GM23338 (cell line): ENCODE data around the gene GCAT. TPM values are rescaled to one million over a fixed set of nuclear protein-coding genes. Genes with fewer than 3 reads are reported as not detected.

ENCODE experiments used
- ATAC-seq: fragments of 200-7000 bp; cut with Tn5 transposase; 3 replicates; pipeline ENCODE4 v1.9.1; 2020
- DNase-seq: peaks from one replicate; pipeline ENCODE4 v3.0.0-alpha.2; 2015; ENCODE audit warnings: low spot score
- H2AFZ ChIP-seq: fragments of 200-600 bp; sonication (generic); 2 replicates; pipeline ENCODE4 v1.8.0; 2016; ENCODE audit warnings: antibody characterized with exemption, mild to moderate bottlenecking, moderate library complexity
- H3F3A ChIP-seq: fragments of 200-600 bp; sonication (generic); replicated peaks from 2 replicates; pipeline ENCODE4 v1.8.0; 2017; ENCODE audit warnings: antibody characterized with exemption, mixed run types, low read depth
- H3K27ac ChIP-seq: fragments of 200-600 bp; sonication (generic); 2 replicates; pipeline ENCODE4 v1.6.1; 2016; ENCODE audit warnings: low read depth
- H3K27me3 ChIP-seq: fragments of 200-600 bp; sonication (generic); 2 replicates; pipeline ENCODE4 v1.8.0; 2016; ENCODE audit warnings: mild to moderate bottlenecking, mixed run types, moderate library complexity; ENCODE audit not compliant: insufficient read depth
- H3K36me3 ChIP-seq: fragments of 200-600 bp; sonication (generic); 2 replicates; pipeline ENCODE4 v1.8.0; 2016; ENCODE audit warnings: mild to moderate bottlenecking; ENCODE audit not compliant: insufficient read depth
- H3K4me1 ChIP-seq: fragments of 200-600 bp; sonication (generic); 2 replicates; pipeline ENCODE4 v1.8.0; 2016; ENCODE audit warnings: mild to moderate bottlenecking, moderate library complexity; ENCODE audit not compliant: insufficient read depth
- H3K4me2 ChIP-seq: fragments of 200-600 bp; sonication (generic); 2 replicates; pipeline ENCODE4 v1.7.1; 2017; ENCODE audit warnings: mixed run types
- H3K4me3 ChIP-seq: fragments of 200-600 bp; sonication (generic); 2 replicates; pipeline ENCODE4 v1.6.1; 2016; ENCODE audit warnings: mixed run types
- H3K79me2 ChIP-seq: fragments of 200-600 bp; sonication (generic); replicated peaks from 2 replicates; pipeline ENCODE4 v1.8.0; 2017; ENCODE audit warnings: mild to moderate bottlenecking; ENCODE audit not compliant: insufficient read depth
- H3K9me2 ChIP-seq: fragments of 200-600 bp; sonication (generic); 2 replicates; pipeline ENCODE4 v1.8.0; 2017; ENCODE audit not compliant: insufficient read depth
- H4K20me1 ChIP-seq: fragments of 200-600 bp; sonication (generic); replicated peaks from 2 replicates; pipeline ENCODE4 v1.8.0; 2017; ENCODE audit warnings: mild to moderate bottlenecking; ENCODE audit not compliant: insufficient read depth
- H3K27ac Mint-ChIP-seq: 2 replicates; pipeline ENCODE4 v1.8.0; 2020; ENCODE audit warnings: inconsistent platforms, mild to moderate bottlenecking, moderate library complexity, mixed read lengths
- H3K27me3 Mint-ChIP-seq: 3 replicates; pipeline ENCODE4 v1.8.0; 2022; ENCODE audit warnings: low read depth, mild to moderate bottlenecking, moderate library complexity, mixed read lengths, inconsistent platforms; ENCODE audit not compliant: insufficient read depth, poor library complexity
- H3K36me3 Mint-ChIP-seq: 3 replicates; pipeline ENCODE4 v1.8.0; 2021; ENCODE audit warnings: low read depth, mild to moderate bottlenecking, inconsistent platforms, moderate library complexity, mixed read lengths
- H3K4me1 Mint-ChIP-seq: 3 replicates; pipeline ENCODE4 v1.8.0; 2020; ENCODE audit warnings: mild to moderate bottlenecking, inconsistent platforms, mixed read lengths
- H3K4me3 Mint-ChIP-seq: 3 replicates; pipeline ENCODE4 v1.8.0; 2021; ENCODE audit warnings: moderate library complexity, mild to moderate bottlenecking, inconsistent platforms, mixed read lengths
- H3K9me3 Mint-ChIP-seq: 3 replicates; pipeline ENCODE4 v1.8.0; 2020; ENCODE audit warnings: moderate library complexity, mild to moderate bottlenecking, inconsistent platforms, mixed read lengths
- ETS1 ChIP-seq: IDR thresholded peaks from 2 replicates; pipeline ENCODE4 v1.6.1; 2016; ENCODE audit warnings: antibody characterized with exemption
- EZH2 ChIP-seq: fragments of 200-600 bp; sonication (generic); IDR thresholded peaks from one replicate; pipeline ENCODE4 v1.8.0; 2017; ENCODE audit warnings: antibody characterized with exemption, mild to moderate bottlenecking, low read depth; ENCODE audit not compliant: unreplicated experiment
- EZH2phosphoT487 ChIP-seq: fragments of 200-600 bp; sonication (generic); IDR thresholded peaks from one replicate; pipeline ENCODE4 v1.8.1; 2018; ENCODE audit warnings: antibody characterized with exemption; ENCODE audit not compliant: unreplicated experiment
- JUNB ChIP-seq: IDR thresholded peaks from one replicate; pipeline ENCODE4 v1.6.1; 2016; ENCODE audit warnings: antibody characterized with exemption; ENCODE audit not compliant: unreplicated experiment
- NANOG ChIP-seq: IDR thresholded peaks from 2 replicates; pipeline ENCODE4 v1.6.1; 2016; ENCODE audit warnings: antibody characterized with exemption, borderline replicate concordance
- REST ChIP-seq: IDR thresholded peaks from one replicate; pipeline ENCODE4 v1.6.1; 2018; ENCODE audit warnings: antibody characterized with exemption; ENCODE audit not compliant: unreplicated experiment
- ZNF331 ChIP-seq: fragments of 250-450 bp; sonication (Bioruptor Pico); IDR thresholded peaks from 2 replicates; pipeline ENCODE4 v1.5.0; 2020; ENCODE audit warnings: low read depth, mild to moderate bottlenecking, moderate library complexity
- polyA plus RNA-seq: library from polyadenylated mRNA; unstranded; fragments of >200 nt; fragmentation: Nextera tagmentation; extraction: Ambion mirVana; gene quantifications from 2 replicates; pipeline ENCODE4 v1.2.1, GENCODE V29; 2016
- total RNA-seq: library from RNA; depleted of rRNA; stranded (reverse); fragments of >200 nt; shearing (Covaris generic); gene quantifications from 2 replicates; pipeline ENCODE4 v1.2.3, GENCODE V29; 2014
- TF ChIP-seq, protein P1 (sequence below): fragments of 250-450 bp; sonication (Bioruptor Pico); IDR thresholded peaks from 2 replicates; pipeline ENCODE4 v1.5.0; 2020; ENCODE audit warnings: mild to moderate bottlenecking, moderate library complexity
- TF ChIP-seq, protein P2 (sequence below), 2 experiments: fragments of 200-600 bp in 1 of 2; sonication (generic) in 1 of 2; conservative IDR thresholded peaks; 2 replicates each; pipeline versions ENCODE4 v1.5.1 to v1.6.1; 2016 to 2017; ENCODE audit warnings: antibody characterized with exemption in 2 of 2, low read depth in 2 of 2, mild to moderate bottlenecking in 2 of 2, moderate library complexity in 1 of 2

The GCAT gene
- total and polyA plus RNA-seq, 2 experiments from 2014 or later: 36.8 to 61.3 TPM

- ATAC-seq: no peak
- Histone ChIP-seq H3K4me1 (no peaks in the 10 kb centered on the region), H3K4me2 (no peak overlapping the region), H3K36me3 (no peaks in the 10 kb centered on the region; the same call in 1 of the 2 replicates), H3K79me2 (no peaks in the 10 kb centered on the region), H3K4me3 (no peak overlapping the region), H4K20me1 (no peaks in the 10 kb centered on the region), H2AFZ (no peak overlapping the region), H3K27ac (no peak overlapping the region), H3F3A (no peaks in the 10 kb centered on the region), H3K9me2 (no peaks in the 10 kb centered on the region), H3K27me3 (no peaks in the 10 kb centered on the region)
- Mint-ChIP-seq H3K4me1 (no peaks in the 10 kb centered on the region), H3K9me3 (no peaks in the 10 kb centered on the region), H3K36me3 (peaks cover 21% of the 10 kb centered on the region), H3K27me3 (peaks cover 10% of the 10 kb centered on the region), H3K27ac (no peak overlapping the region), H3K4me3 (no peak overlapping the region)
- DNase-seq: no peak
- TF ChIP-seq EZH2 (no peak), ETS1 (no peak), NANOG (no peak), REST (no peak), JUNB (no peak), ZNF331 (CRISPR knock-in tag) (no peak), EZH2phosphoT487 (no peak)
- TF ChIP-seq, protein P1, sequence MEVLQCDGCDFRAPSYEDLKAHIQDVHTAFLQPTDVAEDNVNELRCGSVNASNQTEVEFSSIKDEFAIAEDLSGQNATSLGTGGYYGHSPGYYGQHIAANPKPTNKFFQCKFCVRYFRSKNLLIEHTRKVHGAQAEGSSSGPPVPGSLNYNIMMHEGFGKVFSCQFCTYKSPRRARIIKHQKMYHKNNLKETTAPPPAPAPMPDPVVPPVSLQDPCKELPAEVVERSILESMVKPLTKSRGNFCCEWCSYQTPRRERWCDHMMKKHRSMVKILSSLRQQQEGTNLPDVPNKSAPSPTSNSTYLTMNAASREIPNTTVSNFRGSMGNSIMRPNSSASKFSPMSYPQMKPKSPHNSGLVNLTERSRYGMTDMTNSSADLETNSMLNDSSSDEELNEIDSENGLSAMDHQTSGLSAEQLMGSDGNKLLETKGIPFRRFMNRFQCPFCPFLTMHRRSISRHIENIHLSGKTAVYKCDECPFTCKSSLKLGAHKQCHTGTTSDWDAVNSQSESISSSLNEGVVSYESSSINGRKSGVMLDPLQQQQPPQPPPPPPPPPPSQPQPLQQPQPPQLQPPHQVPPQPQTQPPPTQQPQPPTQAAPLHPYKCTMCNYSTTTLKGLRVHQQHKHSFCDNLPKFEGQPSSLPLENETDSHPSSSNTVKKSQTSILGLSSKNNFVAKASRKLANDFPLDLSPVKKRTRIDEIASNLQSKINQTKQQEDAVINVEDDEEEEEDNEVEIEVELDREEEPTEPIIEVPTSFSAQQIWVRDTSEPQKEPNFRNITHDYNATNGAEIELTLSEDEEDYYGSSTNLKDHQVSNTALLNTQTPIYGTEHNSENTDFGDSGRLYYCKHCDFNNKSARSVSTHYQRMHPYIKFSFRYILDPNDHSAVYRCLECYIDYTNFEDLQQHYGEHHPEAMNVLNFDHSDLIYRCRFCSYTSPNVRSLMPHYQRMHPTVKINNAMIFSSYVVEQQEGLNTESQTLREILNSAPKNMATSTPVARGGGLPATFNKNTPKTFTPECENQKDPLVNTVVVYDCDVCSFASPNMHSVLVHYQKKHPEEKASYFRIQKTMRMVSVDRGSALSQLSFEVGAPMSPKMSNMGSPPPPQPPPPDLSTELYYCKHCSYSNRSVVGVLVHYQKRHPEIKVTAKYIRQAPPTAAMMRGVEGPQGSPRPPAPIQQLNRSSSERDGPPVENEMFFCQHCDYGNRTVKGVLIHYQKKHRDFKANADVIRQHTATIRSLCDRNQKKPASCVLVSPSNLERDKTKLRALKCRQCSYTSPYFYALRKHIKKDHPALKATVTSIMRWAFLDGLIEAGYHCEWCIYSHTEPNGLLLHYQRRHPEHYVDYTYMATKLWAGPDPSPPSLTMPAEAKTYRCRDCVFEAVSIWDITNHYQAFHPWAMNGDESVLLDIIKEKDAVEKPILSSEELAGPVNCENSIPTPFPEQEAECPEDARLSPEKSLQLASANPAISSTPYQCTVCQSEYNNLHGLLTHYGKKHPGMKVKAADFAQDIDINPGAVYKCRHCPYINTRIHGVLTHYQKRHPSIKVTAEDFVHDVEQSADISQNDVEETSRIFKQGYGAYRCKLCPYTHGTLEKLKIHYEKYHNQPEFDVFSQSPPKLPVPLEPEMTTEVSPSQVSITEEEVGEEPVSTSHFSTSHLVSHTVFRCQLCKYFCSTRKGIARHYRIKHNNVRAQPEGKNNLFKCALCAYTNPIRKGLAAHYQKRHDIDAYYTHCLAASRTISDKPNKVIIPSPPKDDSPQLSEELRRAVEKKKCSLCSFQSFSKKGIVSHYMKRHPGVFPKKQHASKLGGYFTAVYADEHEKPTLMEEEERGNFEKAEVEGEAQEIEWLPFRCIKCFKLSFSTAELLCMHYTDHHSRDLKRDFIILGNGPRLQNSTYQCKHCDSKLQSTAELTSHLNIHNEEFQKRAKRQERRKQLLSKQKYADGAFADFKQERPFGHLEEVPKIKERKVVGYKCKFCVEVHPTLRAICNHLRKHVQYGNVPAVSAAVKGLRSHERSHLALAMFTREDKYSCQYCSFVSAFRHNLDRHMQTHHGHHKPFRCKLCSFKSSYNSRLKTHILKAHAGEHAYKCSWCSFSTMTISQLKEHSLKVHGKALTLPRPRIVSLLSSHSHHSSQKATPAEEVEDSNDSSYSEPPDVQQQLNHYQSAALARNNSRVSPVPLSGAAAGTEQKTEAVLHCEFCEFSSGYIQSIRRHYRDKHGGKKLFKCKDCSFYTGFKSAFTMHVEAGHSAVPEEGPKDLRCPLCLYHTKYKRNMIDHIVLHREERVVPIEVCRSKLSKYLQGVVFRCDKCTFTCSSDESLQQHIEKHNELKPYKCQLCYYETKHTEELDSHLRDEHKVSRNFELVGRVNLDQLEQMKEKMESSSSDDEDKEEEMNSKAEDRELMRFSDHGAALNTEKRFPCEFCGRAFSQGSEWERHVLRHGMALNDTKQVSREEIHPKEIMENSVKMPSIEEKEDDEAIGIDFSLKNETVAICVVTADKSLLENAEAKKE: no peak
- TF ChIP-seq, protein P2, sequence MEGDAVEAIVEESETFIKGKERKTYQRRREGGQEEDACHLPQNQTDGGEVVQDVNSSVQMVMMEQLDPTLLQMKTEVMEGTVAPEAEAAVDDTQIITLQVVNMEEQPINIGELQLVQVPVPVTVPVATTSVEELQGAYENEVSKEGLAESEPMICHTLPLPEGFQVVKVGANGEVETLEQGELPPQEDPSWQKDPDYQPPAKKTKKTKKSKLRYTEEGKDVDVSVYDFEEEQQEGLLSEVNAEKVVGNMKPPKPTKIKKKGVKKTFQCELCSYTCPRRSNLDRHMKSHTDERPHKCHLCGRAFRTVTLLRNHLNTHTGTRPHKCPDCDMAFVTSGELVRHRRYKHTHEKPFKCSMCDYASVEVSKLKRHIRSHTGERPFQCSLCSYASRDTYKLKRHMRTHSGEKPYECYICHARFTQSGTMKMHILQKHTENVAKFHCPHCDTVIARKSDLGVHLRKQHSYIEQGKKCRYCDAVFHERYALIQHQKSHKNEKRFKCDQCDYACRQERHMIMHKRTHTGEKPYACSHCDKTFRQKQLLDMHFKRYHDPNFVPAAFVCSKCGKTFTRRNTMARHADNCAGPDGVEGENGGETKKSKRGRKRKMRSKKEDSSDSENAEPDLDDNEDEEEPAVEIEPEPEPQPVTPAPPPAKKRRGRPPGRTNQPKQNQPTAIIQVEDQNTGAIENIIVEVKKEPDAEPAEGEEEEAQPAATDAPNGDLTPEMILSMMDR (conservative IDR thresholded peaks at IDR 0.05; ENCODE audit: low read depth in 2 of 2): no peak
Measured at GRCh38 chr22:37765498-37765897, 42.2 kb upstream of the GCAT start.
